Omental fat pad (tissue), 4 donors: ENCODE data around the gene TSPAN14. TPM values are rescaled to one million over a fixed set of nuclear protein-coding genes. Genes with fewer than 3 reads are reported as not detected.

Source experiments
- ATAC-seq: fragments of 150-250 bp; one replicate; pipeline ENCODE4 v1.9.1; 2016; ENCODE audit warnings: mild to moderate bottlenecking, moderate library complexity; ENCODE audit not compliant: low FRiP score
- DNase-seq: peaks from one replicate; pipeline ENCODE4 v3.0.0-alpha.2; 2019; ENCODE audit warnings: low spot score
- total RNA-seq, 4 donors: library from RNA; depleted of rRNA; stranded (reverse); fragments of >200 nt; gene quantifications; one replicate each; pipeline ENCODE4 v1.1.0, GENCODE V29; 2016
- TF ChIP-seq, protein P1 (sequence below), 3 donors: fragments of 450-650 bp; IDR thresholded peaks; one replicate each; pipeline ENCODE4 v1.5.1; 2016 to 2017; ENCODE audit warnings: antibody characterized with exemption in 3 of 3, mild to moderate bottlenecking in 3 of 3, moderate library complexity in 2 of 3

TSPAN14 gene
- total RNA-seq, 4 donors from 2014 or later = 42.4 to 114 (median 91.6) TPM

DNA sequence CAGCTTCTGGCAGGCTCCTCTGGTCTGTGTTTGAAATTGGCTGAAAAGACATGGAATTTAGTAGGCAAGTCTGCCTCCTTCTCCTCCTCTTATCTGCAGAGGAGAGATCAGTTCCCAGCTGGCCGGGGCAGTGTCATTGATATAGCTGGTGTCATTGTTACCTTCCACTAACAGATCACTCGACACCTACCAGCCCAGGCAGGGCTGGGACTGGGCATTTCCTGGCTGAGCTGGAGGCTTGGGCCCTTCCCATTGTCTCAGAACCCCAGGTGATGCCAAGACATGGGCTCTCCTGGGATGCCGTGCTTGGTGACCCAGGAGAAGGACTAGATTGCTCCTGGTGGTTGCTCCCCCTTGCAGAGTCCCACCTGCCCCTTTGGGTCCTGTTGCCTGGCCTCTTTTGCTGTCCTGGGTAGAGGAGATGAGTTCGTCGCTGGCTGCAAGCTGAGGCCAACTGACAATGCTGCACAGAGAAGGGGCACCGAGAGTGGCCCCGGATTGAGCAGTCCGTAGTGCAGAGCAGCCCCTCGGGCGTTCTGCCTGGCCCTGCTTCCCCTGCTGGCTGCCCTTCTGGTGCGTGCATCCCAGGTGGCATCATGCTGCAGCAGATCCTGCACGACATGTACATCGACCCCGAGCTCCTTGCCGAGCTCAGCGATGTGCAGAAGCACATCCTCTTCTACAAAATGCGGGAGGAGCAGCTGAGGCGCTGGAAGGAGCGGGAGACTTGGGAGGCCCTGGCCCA is 83.8 kb downstream of the TSPAN14 start, which contains the start of gene SH2D4B:
Gene SH2D4B, plus strand, starts transcription at position 167 of the 745 bp plus-strand sequence. Its CDS starts 430 bp downstream, at position 597.
- ATAC-seq (no peak), DNase-seq (no peak)
- TF ChIP-seq, protein P1, sequence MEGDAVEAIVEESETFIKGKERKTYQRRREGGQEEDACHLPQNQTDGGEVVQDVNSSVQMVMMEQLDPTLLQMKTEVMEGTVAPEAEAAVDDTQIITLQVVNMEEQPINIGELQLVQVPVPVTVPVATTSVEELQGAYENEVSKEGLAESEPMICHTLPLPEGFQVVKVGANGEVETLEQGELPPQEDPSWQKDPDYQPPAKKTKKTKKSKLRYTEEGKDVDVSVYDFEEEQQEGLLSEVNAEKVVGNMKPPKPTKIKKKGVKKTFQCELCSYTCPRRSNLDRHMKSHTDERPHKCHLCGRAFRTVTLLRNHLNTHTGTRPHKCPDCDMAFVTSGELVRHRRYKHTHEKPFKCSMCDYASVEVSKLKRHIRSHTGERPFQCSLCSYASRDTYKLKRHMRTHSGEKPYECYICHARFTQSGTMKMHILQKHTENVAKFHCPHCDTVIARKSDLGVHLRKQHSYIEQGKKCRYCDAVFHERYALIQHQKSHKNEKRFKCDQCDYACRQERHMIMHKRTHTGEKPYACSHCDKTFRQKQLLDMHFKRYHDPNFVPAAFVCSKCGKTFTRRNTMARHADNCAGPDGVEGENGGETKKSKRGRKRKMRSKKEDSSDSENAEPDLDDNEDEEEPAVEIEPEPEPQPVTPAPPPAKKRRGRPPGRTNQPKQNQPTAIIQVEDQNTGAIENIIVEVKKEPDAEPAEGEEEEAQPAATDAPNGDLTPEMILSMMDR (IDR thresholded peaks at IDR 0.05) = no peak

DNA sequence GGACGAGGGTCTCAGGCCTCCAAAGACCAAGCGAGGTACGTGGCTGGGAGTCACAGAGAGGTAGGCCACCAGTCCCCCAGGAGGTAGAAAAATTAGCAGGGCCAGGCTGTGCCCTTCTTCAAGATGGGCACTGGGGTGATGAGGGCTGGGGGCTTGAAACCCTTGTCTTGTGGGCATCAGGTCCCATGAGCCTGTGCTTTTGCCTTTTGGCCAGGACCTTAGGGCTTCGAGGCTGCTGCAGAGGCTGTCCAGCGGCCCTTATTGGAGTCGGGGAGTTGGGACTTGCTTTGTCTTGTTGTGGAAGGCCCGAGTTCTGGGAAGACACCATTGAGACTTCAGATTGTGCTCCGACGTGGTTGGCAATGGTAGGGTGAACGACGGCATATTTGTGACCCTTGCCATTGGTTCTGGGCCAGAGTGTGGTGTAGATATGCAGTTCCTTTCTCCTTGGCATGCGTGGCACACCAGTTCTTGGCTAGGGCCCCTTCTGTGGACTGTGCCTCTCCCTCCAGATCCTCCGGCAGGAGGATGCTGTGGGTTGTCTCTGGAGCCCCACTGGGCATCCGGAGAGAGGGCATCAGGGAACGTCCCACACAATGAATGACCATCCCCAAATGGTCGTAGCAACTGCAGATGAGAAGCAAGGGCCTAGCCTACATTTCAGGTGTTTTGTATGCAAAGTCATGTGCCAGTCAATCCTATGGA is 84.5 kb downstream of the TSPAN14 start:
- no peak for DNase-seq
- TF ChIP-seq, protein P1 (IDR thresholded peaks at IDR 0.05) = no peak
- ATAC-seq = no peak

DNA sequence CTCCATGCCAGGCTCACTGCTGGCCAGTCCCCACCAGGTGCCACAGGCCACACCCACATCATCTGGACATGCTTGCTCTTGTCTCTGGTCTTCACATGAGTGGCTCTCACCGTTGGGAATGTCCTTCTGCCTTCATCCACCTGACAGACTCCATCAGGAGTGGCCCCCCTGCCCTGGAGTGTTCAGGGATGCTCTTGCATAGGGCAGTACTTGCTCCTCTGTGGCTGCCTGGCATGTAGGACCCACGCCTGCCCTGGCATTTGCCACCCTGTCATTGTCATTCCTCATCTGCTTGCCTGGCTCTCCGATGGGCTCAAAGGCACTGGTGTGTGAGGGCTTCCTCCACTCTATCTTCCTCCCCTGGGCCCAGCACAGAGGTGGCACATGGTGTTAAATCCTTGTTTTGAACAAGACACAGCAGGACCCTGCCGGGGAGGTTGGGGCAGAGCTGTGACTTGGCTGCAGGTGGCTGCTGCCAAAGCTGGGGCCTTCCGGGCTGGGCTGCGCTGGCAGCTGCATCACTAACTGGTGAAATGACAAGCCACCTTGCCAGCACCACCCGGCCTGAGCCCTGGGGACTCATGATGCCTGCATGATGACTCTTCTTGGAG is 85.4 kb downstream of the TSPAN14 start:
- ATAC-seq (no peak), DNase-seq (no peak)
- TF ChIP-seq, protein P1 (IDR thresholded peaks at IDR 0.05) = no peak

DNA sequence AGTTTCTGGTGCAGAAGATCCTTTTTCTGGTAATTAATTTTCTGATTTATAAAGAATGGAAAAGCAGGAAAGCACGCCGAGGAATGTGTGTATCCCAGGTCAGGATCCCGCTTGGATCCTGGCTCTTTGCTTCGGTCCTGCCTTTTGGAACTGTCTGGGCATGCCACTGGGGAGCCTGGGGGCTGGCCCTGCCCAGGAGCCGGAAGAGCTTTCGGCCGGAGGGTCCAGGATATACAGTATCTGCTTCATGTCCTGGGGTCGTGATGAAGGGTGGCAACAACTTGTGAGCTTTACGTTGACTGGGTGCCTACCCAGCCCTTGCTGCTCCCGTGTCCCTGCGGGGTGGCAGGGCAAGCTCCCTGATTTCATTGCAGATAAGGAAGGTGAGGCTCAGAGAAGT is 86.0 kb downstream of the TSPAN14 start:
- TF ChIP-seq, protein P1 (IDR thresholded peaks at IDR 0.05) = no peak
- no peak for DNase-seq
- no peak for ATAC-seq

DNA sequence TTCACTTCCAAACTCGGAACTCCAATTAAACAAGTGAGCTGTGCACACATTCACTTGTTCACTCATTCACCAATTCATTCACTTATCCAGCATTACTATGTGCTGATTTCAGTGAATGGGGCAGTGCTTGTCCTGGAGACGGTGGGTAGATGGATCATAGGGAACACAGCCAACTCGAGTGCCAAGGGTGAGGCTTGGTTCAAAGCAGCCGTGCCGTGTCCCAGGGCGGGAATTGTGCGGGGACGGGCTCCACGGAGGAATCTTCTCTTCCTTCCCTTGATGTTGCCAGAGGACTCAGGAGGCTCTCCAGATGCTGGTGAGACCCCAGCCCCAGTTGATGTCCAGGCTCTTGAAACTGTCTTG is 86.5 kb downstream of the TSPAN14 start:
- ATAC-seq = no peak
- TF ChIP-seq, protein P1 (IDR thresholded peaks at IDR 0.05) = no peak
- no peak for DNase-seq

DNA sequence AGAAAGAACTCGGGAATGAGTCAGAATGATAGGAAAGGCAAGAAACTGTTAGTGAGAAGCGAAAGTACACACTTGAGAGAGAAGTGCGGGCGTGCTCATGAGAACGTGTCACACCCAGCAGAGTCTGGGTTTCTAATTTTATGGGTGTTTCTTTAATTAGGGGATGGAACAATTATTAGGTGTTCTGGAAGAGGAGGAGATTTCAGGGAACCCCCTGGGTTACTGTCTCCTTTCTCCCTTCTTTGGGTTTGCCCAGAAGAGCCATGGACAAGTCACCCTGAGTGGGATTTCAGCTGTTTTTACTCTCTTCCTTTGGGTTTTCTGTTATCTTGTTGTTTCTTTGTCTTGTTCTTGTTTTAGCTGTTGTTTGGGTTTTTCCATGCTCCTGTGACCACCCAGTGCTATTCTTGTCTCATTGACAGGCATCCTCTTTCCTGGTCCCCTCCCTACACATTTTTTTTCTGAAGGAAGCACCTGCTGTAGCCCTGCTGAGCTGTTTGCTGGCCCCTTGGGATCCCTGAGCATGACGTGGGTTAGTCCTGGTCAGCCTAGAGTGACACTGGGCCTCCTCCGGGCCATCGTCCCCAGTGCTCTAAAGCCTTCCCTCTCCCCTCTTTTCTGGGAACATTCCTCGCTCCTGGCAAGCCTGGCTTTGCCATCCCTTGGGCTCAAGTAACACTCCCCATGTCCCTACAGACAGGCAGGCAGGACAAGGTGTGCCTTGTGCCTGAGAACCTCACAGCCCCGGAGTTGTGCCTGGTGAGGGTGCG is 87.1 kb downstream of the TSPAN14 start:
- DNase-seq = no peak
- no peak for ATAC-seq
- TF ChIP-seq, protein P1 (IDR thresholded peaks at IDR 0.05) = no peak
